Measurements from ENCODE around the gene ZNF582. TPM values are rescaled to one million over a fixed set of nuclear protein-coding genes. Genes with fewer than 3 reads are reported as not detected.
A peak's percentile ranks its signal among the peaks of the same experiment; 100 is the strongest.

The ZNF582 gene
- total RNA-seq, 1 donor, result 2.2 TPM

GRCh38 chr19:56423276-56423984, 30.1 kb upstream of the ZNF582 start:
- Histone ChIP-seq H4K20me1 (ENCODE audit: insufficient read depth, low read length) (no peaks in the 10 kb centered on the region), H3K79me2 (ENCODE audit: insufficient read depth, low read length) (no peaks in the 10 kb centered on the region), H2AFZ (ENCODE audit: low read length) (no peak overlapping the region), H3K36me3 (ENCODE audit: insufficient read depth, low read length) (peaks cover 11% of the 10 kb centered on the region), H3K4me1 (ENCODE audit: insufficient read depth, low read length) (no peaks in the 10 kb centered on the region), H3K27me3 (ENCODE audit: insufficient read depth, low read length) (no peaks in the 10 kb centered on the region), H3K9me3 (ENCODE audit: low read depth, low read length) (peaks cover 45% of the 10 kb centered on the region), H3K4me2 (ENCODE audit: insufficient read depth, low read length) (no peak overlapping the region), H3K4me3 (ENCODE audit: insufficient read depth, low read length) (no peak overlapping the region), H3K27ac (ENCODE audit: low read depth, low read length) (no peak overlapping the region)
- no peak for DNase-seq (ENCODE audit: insufficient read length, low spot score, missing footprints)
- TF ChIP-seq CTCF (IDR thresholded peaks at IDR 0.05; ENCODE audit: extremely low read depth, low read depth, low read length), result no peak

GRCh38 chr19:56405062-56405461, 11.7 kb upstream of the ZNF582 start:
- Histone ChIP-seq H3K36me3 (ENCODE audit: insufficient read depth, low read length) (peaks cover 30% of the 10 kb centered on the region), H2AFZ (ENCODE audit: low read length) (peak overlapping the region; percentile 100), H3K79me2 (ENCODE audit: insufficient read depth, low read length) (peaks cover 16% of the 10 kb centered on the region), H3K4me3 (ENCODE audit: insufficient read depth, low read length) (peak overlapping the region; percentile 91), H3K4me1 (ENCODE audit: insufficient read depth, low read length) (peaks cover 10% of the 10 kb centered on the region), H3K27me3 (ENCODE audit: insufficient read depth, low read length) (no peaks in the 10 kb centered on the region), H4K20me1 (ENCODE audit: insufficient read depth, low read length) (no peaks in the 10 kb centered on the region), H3K9me3 (ENCODE audit: low read depth, low read length) (peaks cover 7% of the 10 kb centered on the region), H3K4me2 (ENCODE audit: insufficient read depth, low read length) (peak overlapping the region; percentile 98), H3K27ac (ENCODE audit: low read depth, low read length) (no peak overlapping the region)
- DNase-seq (ENCODE audit: insufficient read length, low spot score, missing footprints), result no peak
- no peak for TF ChIP-seq CTCF (IDR thresholded peaks at IDR 0.05; ENCODE audit: extremely low read depth, low read depth, low read length)

- H3K27me3 ChIP-seq (ENCODE audit: insufficient read depth, low read length), result no peaks in the 10 kb centered on the region
- H3K4me1 ChIP-seq (ENCODE audit: insufficient read depth, low read length), result peaks cover 10% of the 10 kb centered on the region
- H3K4me2 ChIP-seq (ENCODE audit: insufficient read depth, low read length), result peak overlapping the region; percentile 98
- H3K79me2 ChIP-seq (ENCODE audit: insufficient read depth, low read length), result peaks cover 16% of the 10 kb centered on the region
- peak overlapping the region; percentile 91 for H3K4me3 ChIP-seq (ENCODE audit: insufficient read depth, low read length)
- H2AFZ ChIP-seq (ENCODE audit: low read length), result peak overlapping the region; percentile 100
- no peak for DNase-seq (ENCODE audit: insufficient read length, low spot score, missing footprints)
- TF ChIP-seq CTCF (IDR thresholded peaks at IDR 0.05; ENCODE audit: extremely low read depth, low read depth, low read length), result no peak
- peak overlapping the region; percentile 87 for H3K27ac ChIP-seq (ENCODE audit: low read depth, low read length)
- H4K20me1 ChIP-seq (ENCODE audit: insufficient read depth, low read length), result no peaks in the 10 kb centered on the region
- H3K36me3 ChIP-seq (ENCODE audit: insufficient read depth, low read length), result peaks cover 29% of the 10 kb centered on the region
- H3K9me3 ChIP-seq (ENCODE audit: low read depth, low read length), result peaks cover 7% of the 10 kb centered on the region
Observed at GRCh38 chr19:56404705-56405056, 11.3 kb upstream of the ZNF582 start.

GRCh38 chr19:56403764-56404704, 10.7 kb upstream of the ZNF582 start, which contains the start of gene ZNF583:
Gene ZNF583, plus strand, starts transcription at chr19:56404332. Its CDS starts 2,783 bp downstream, at chr19:56407115.
- H3K4me1 ChIP-seq (ENCODE audit: insufficient read depth, low read length), result peaks cover 10% of the 10 kb centered on the region
- H3K4me2 ChIP-seq (ENCODE audit: insufficient read depth, low read length), result peak within 1 kb of the TSS; percentile 98

More at GRCh38 chr19:56403764-56404704, 10.7 kb upstream of the ZNF582 start, which contains the start of gene ZNF583:
- Histone ChIP-seq H3K9me3 (ENCODE audit: low read depth, low read length) (peaks cover 5% of the 10 kb centered on the region), H3K27me3 (ENCODE audit: insufficient read depth, low read length) (no peaks in the 10 kb centered on the region), H3K36me3 (ENCODE audit: insufficient read depth, low read length) (peaks cover 22% of the 10 kb centered on the region), H3K4me3 (ENCODE audit: insufficient read depth, low read length) (peak within 1 kb of the TSS; percentile 91), H2AFZ (ENCODE audit: low read length) (peak within 1 kb of the TSS; percentile 100), H4K20me1 (ENCODE audit: insufficient read depth, low read length) (no peaks in the 10 kb centered on the region), H3K79me2 (ENCODE audit: insufficient read depth, low read length) (peaks cover 16% of the 10 kb centered on the region), H3K27ac (ENCODE audit: low read depth, low read length) (peak within 1 kb of the TSS; percentile 87)
- peak; percentile 98 for DNase-seq (ENCODE audit: insufficient read length, low spot score, missing footprints)
- no peak for TF ChIP-seq CTCF (IDR thresholded peaks at IDR 0.05; ENCODE audit: extremely low read depth, low read depth, low read length)
